ENCODE results near the gene SCAMP4. TPM values are rescaled to one million over a fixed set of nuclear protein-coding genes. Genes with fewer than 3 reads are reported as not detected.

SCAMP4 gene
- polyA plus RNA-seq, 1 experiment, result 13.2 TPM

- CTCF ChIA-PET, result interaction anchor here (1.4 to 1.7 kb wide), 2 partner anchors 8 to 9 kb away, joined by 4 to 6 read pairs; no protein-coding TSS in a partner anchor
Measured at GRCh38 chr19:1867349-1867724, 37.9 kb upstream of the SCAMP4 start.

GRCh38 chr19:1868971-1869370, 36.2 kb upstream of the SCAMP4 start:
- CTCF ChIA-PET, result interaction anchor here (1.1 kb wide), 1 partner anchor 31 kb away, joined by 6 read pairs; no protein-coding TSS in a partner anchor
- H3K4me3 ChIP-seq (ENCODE audit: low read depth, low read length), result no peak overlapping the region
- POLR2A ChIA-PET, result no interaction called here
- no peak for DNase-seq (ENCODE audit: low read depth)
- H3K27me3 ChIP-seq (ENCODE audit: control insufficient read depth, insufficient read depth, low read length), result no peaks in the 10 kb centered on the region
- H3K36me3 ChIP-seq (ENCODE audit: control insufficient read depth, insufficient read depth, low read length), result peaks cover 10% of the 10 kb centered on the region
- TF ChIP-seq CTCF (IDR thresholded peaks at IDR 0.05; ENCODE audit: insufficient read depth, low read depth, low read length), result no peak

More at GRCh38 chr19:1867349-1867724, 37.9 kb upstream of the SCAMP4 start:
- Histone ChIP-seq H3K27me3 (ENCODE audit: control insufficient read depth, insufficient read depth, low read length) (no peaks in the 10 kb centered on the region), H3K4me3 (ENCODE audit: low read depth, low read length) (no peak overlapping the region), H3K36me3 (ENCODE audit: control insufficient read depth, insufficient read depth, low read length) (peaks cover 4% of the 10 kb centered on the region)
- no peak for TF ChIP-seq CTCF (IDR thresholded peaks at IDR 0.05; ENCODE audit: insufficient read depth, low read depth, low read length)
- POLR2A ChIA-PET, result no interaction called here
- no peak for DNase-seq (ENCODE audit: low read depth)

- no peak for TF ChIP-seq CTCF (IDR thresholded peaks at IDR 0.05; ENCODE audit: insufficient read depth, low read depth, low read length)
- ChIA-PET POLR2A (no interaction called here), CTCF (interaction anchor here (0.7 kb wide), 1 partner anchor 34 kb away, joined by 4 read pairs; no protein-coding TSS in a partner anchor)
- H3K4me3 ChIP-seq (ENCODE audit: low read depth, low read length), result no peak overlapping the region
- H3K27me3 ChIP-seq (ENCODE audit: control insufficient read depth, insufficient read depth, low read length), result no peaks in the 10 kb centered on the region
- no peak for DNase-seq (ENCODE audit: low read depth)
- H3K36me3 ChIP-seq (ENCODE audit: control insufficient read depth, insufficient read depth, low read length), result peaks cover 10% of the 10 kb centered on the region
Measured at GRCh38 chr19:1871140-1871597, 34.0 kb upstream of the SCAMP4 start.

- POLR2A ChIA-PET, result no interaction called here
- no peak for TF ChIP-seq CTCF (IDR thresholded peaks at IDR 0.05; ENCODE audit: insufficient read depth, low read depth, low read length)
Measured at GRCh38 chr19:1871630-1872029, 33.6 kb upstream of the SCAMP4 start.

GRCh38 chr19:1872807-1873523, 32.2 kb upstream of the SCAMP4 start:
- CTCF ChIA-PET, result interaction anchor here (0.9 kb wide), 1 partner anchor 36 kb away, joined by 3 read pairs; no protein-coding TSS in a partner anchor
- Histone ChIP-seq H3K36me3 (ENCODE audit: control insufficient read depth, insufficient read depth, low read length) (peaks cover 10% of the 10 kb centered on the region), H3K4me3 (ENCODE audit: low read depth, low read length) (no peak overlapping the region), H3K27me3 (ENCODE audit: control insufficient read depth, insufficient read depth, low read length) (no peaks in the 10 kb centered on the region)
- POLR2A ChIA-PET, result no interaction called here
- no peak for DNase-seq (ENCODE audit: low read depth)
- no peak for TF ChIP-seq CTCF (IDR thresholded peaks at IDR 0.05; ENCODE audit: insufficient read depth, low read depth, low read length)

More at GRCh38 chr19:1871630-1872029, 33.6 kb upstream of the SCAMP4 start:
- no peak for DNase-seq (ENCODE audit: low read depth)
- Histone ChIP-seq H3K36me3 (ENCODE audit: control insufficient read depth, insufficient read depth, low read length) (peaks cover 10% of the 10 kb centered on the region), H3K4me3 (ENCODE audit: low read depth, low read length) (no peak overlapping the region), H3K27me3 (ENCODE audit: control insufficient read depth, insufficient read depth, low read length) (no peaks in the 10 kb centered on the region)
- CTCF ChIA-PET, result no interaction called here
